ENCODE results near the gene FGD2.

FGD2 gene, protein sequence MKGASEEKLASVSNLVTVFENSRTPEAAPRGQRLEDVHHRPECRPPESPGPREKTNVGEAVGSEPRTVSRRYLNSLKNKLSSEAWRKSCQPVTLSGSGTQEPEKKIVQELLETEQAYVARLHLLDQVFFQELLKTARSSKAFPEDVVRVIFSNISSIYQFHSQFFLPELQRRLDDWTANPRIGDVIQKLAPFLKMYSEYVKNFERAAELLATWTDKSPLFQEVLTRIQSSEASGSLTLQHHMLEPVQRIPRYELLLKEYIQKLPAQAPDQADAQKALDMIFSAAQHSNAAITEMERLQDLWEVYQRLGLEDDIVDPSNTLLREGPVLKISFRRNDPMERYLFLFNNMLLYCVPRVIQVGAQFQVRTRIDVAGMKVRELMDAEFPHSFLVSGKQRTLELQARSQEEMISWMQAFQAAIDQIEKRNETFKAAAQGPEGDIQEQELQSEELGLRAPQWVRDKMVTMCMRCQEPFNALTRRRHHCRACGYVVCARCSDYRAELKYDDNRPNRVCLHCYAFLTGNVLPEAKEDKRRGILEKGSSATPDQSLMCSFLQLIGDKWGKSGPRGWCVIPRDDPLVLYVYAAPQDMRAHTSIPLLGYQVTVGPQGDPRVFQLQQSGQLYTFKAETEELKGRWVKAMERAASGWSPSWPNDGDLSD

DNA sequence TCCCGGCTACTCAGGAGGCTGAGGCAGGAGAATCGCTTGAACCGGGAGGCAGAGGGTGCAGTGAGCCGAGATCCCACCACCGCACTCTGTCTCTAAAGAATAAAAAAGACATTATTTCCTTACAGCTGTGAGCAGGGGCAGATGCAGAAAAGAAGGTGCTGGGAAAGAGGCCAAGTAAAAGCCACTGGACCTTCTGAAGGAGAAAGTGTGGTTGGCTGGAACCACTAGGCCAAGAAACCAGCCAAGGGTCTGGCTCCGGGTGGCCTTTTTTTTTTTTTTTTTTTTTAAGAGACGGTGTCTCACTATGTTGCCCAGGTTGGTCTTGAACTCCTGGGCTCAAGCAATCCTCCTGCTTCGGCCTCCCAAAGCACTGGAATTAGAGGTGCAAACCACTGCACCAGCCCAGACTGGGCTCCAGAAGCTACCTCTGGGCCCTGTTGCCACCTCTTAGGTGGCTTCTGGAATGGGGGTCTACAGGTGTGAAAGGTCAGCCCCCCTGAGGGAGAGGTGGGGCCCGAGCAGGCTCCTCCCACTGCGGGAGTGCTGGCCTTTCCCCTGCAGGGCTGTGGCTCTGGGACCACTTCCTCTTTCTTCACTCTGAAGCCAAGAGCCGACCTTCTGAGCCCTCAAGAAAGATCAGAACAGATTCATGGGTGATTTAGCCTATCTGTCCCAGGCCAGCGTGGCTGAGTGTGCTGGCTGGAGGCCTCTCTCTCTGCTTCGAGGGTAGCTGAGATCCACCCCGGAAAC, at the start of gene FGD2:
TSS of gene FGD2 (plus strand) at position 595 of the 750 bp plus-strand sequence. CDS start 163 bp downstream, outside the sequence.
- no peak for DNase-seq

GRCh38 chr6:36955671-36956445, 49.6 kb upstream of the FGD2 start:
- DNase-seq, result peak; percentile 4

- DNase-seq, result no peak
These were observed 49.0 kb upstream of the FGD2 start for GRCh38 chr6:36956446-36956820.

DNA sequence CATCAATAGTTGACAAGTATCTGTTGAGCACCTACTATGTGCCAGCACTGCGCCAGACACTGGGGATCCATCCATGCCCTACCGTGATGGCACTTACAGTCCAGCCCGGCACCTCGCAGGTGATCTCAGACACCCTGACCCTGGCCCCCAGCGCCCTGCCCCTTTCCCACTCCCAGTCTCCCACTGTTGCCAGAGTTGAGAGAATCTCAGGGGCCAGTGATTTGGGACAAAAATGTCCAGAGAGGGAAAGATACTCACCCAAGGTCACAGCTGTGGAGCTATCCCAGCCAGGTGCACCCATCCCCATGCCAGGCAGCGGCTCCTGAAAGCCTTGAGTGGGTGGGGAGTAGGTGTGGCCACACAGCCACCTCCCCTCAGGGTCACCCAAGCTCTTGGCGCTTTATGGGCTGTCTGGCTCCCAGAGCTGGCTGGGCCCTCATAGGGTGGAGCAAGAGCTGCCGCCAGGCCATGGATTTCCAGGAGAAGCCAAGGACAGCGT, 47.6 kb upstream of the FGD2 start:
- DNase-seq, result no peak

GRCh38 chr6:36958775-36959554, 46.5 kb upstream of the FGD2 start:
- no peak for DNase-seq

DNA sequence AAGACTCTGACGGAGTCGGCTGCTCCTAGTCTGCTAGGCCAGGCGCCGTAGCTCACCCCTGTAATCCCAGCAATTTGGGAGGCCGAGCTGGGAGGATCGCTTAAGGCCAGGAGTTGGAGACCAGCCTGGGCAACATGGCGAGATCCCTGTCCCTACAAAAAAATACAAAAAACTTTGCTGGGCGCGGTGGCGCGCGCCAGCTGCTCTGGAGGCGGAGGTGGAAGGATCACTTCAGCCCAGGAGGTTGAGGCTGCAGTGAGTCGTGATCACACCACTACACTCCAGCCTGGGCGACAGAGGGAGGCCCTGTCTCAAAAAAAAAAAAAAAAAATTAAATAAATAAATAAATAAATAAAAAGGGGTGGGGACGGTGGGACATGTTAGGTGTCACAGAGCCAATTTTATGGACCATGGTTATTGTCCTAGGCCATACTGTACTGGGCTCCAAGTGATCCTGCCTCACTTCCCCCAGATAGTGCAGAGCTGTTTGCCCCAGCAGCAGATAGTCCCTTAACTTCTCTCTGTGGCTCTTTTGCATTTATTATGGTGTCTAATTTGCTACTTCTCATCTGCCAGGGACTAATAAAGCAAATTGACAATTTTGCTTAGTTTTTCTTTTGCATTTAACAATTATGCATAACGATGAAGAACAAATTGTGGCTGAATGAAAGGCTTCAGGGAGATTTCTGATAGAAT, 45.8 kb upstream of the FGD2 start:
- DNase-seq, result no peak

DNA sequence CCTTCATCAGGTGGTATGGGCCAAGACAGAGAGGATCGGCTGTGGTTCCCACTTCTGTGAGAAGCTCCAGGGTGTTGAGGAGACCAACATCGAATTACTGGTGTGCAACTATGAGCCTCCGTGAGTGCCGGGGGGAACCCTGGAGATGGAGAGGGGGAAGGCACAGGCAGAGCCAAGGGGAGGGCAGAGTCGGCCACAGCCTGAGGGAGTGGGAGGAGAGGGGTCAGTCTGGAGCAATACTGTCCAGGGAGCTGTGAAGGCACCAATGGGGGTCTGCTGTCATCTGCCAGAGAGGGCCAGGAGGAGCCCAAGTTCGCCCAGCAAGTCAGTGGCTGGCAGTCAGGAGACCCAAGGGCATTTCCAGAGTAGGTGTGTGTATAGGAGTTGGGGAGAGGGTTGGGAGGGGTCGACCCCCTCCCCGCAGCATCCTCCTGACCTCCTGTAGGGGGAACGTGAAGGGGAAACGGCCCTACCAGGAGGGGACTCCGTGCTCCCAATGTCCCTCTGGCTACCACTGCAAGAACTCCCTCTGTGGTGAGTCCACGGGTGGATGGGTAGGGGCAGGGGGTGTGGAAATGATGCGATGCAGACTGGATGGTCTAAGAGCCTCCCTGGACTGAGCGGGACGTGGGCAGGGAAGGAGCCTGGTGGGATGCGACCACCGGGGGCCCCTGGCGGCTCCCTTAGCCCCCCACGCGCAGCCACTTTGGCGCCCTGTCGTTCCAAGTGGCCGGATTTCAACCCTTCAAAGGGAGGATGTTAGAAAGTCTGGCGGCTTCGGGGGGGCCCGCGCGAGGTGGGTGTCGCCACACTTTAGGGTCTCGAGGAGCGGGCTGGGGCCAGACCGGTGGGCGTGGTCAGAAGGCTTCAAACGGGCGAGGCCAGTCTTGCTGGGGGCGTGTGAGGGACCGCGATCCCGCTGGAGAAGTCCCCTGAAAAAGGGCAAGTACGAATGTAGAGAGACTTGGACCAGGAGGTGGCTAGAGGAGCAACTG, 43.7 kb upstream of the FGD2 start:
- DNase-seq, result no peak

DNA sequence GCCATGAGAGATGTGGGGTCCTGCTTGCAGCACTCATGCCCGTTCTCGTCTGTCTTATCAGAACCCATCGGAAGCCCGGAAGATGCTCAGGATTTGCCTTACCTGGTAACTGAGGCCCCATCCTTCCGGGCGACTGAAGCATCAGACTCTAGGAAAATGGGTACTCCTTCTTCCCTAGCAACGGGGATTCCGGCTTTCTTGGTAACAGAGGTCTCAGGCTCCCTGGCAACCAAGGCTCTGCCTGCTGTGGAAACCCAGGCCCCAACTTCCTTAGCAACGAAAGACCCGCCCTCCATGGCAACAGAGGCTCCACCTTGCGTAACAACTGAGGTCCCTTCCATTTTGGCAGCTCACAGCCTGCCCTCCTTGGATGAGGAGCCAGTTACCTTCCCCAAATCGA, 42.6 kb upstream of the FGD2 start:
- DNase-seq, result no peak

DNA sequence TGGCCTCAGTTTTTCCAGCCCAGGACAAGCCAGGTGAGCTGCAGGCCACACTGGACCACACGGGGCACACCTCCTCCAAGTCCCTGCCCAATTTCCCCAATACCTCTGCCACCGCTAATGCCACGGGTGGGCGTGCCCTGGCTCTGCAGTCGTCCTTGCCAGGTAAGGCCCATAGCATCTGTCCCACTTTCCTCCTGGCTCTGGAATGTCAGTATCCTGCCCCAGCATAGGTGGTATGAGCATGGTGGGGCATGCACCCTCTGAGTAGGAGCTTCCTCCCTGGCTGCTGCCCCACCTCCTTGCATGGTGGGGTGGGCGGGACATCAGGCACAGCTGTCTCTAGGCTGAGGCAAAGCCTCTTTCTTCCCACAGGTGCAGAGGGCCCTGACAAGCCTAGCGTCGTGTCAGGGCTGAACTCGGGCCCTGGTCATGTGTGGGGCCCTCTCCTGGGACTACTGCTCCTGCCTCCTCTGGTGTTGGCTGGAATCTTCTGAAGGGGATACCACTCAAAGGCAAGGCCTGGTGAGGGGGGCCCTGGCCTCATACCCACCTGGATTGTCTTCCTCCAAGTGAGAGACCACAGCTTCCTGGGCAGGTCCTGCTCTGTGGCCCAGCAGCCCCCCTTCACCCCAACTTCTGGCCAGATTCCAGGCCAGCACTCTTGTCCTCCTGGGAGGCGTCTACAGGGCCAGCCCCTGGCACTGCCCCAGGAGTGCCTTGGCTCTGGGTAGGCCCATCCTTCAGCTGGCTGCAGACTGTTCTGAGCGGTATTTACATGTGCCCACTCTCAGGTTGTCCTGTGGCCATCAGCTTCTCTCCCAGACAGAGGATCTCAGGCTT, 41.8 kb upstream of the FGD2 start:
- no peak for DNase-seq

DNA sequence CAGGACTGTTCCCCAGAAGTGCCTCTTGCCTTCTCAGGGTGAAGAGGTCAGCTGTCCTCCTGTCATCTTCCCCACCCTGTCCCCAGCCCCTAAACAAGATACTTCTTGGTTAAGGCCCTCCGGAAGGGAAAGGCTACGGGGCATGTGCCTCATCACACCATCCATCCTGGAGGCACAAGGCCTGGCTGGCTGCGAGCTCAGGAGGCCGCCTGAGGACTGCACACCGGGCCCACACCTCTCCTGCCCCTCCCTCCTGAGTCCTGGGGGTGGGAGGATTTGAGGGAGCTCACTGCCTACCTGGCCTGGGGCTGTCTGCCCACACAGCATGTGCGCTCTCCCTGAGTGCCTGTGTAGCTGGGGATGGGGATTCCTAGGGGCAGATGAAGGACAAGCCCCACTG, 41.1 kb upstream of the FGD2 start:
- DNase-seq, result no peak

GRCh38 chr6:36964908-36965307, 40.5 kb upstream of the FGD2 start:
- DNase-seq, result no peak

- no peak for DNase-seq
These were observed 38.2 kb upstream of the FGD2 start for GRCh38 chr6:36967301-36967700.

GRCh38 chr6:36967757-36968156, 37.7 kb upstream of the FGD2 start:
- DNase-seq, result no peak

DNA sequence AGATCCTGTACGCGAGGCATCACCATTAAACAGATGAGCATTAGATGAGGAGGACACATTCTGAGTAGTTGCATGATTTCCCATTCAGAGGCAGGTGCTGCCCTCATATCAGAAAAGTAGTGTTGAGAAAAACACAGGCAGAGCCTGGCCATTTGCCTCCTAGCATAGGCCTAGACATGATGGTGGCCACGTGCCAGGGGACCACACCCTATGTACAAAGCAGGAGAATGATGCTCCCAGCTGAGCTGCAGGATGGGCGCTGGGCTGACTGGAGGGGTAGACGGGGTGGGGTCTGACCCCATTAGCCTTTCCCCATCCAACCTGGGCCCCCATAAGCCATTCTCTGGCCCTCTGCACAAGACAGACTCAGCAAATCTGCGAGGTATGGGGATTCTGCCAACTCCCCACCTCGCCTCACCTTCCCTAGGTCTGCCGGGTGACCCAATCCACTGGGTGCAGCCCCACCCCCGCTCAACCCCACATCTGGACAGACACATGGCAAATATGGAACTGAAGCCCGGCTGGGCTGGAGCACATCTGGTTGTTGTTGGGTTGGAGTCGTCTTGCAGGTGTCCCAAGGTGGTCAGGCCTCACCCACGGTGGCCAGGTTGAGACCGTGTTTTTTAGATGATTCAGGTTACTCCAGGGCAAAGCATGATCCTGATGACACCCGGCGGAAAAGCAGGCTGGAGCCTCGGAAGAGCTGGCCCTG, 37.0 kb upstream of the FGD2 start:
- no peak for DNase-seq

GRCh38 chr6:36969240-36969691, 36.2 kb upstream of the FGD2 start:
- no peak for DNase-seq

DNA sequence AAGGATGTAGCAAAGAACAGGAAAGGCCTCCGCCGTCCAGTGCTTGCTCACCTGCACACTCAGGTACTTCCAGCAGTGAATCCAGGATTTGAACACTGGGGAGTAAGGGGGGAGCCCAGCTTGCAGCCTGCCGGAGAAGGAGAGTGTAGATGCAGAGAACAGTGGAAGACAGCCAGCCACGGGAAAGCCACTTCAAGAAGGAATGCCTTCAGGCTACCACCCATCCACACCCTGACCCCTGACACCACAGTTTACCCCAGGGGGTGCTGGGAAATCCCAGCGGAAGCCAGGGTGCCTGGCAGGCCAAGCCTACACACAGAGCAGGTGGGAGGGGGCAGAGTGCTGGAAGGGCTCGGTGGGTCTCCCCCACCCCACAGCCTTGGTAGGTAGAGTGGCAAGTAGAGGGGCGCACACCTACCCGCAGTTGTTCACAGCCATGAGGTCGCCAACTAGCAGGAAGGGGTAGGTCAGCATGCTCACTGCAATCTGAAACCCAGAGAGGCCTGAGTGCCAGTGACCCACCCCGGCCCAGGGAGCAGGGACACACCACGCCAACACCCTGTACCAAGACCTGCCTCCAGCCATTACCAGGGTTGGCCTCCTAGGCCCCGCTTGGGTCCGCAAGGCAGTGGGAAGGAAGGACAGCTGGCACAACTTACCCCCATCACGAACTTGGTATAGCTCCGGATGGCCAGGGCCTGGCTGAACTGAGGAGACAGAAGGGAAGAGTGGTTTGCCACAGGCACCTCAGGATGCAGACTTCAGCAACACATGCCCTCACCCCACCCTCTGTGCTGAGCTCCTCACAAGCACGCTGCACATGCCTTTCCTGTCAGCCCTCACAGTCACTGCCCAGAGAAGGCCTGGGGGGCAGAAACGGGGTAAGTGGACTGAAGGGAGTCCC, 35.2 kb upstream of the FGD2 start:
- no peak for DNase-seq
